Measurements from ENCODE around the gene PRMT9.

DNA sequence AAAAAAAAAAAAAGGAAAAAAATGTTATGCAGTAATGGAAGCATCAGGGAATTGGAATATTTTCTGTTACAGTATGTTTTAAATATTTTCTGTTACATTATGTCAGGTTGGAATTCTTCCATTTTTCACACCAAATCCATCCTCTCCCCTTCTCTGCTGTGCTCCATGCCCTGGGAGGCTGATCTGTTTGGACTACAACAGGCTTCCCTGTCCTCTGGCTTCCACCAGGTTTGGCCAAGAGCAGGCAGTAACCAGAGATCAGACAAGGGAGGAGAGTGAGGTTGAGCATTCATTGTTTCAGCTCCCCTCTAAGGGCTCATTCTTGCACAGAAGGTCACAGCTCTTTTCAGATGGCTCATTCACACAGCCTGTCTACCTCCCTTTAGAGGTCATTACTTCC, 78.5 kb downstream of the PRMT9 start:
- TF ChIP-seq CTCF (IDR thresholded peaks at IDR 0.05) (no peak), EP300 (IDR thresholded peaks at IDR 0.05; ENCODE audit: low read depth) (no peak), POLR2AphosphoS5 (IDR thresholded peaks at IDR 0.05) (no peak), POLR2A (IDR thresholded peaks at IDR 0.05) (no peak)
